Osteoblast (primary cell): ENCODE data around the gene INO80B. TPM values are rescaled to one million over a fixed set of nuclear protein-coding genes. Genes with fewer than 3 reads are reported as not detected.

Experiments used
- DNase-seq: peaks from one replicate; pipeline ENCODE4 v3.0.0; 2011; ENCODE audit warnings: low spot score, mixed read lengths; ENCODE audit not compliant: insufficient read length; ENCODE audit errors: missing footprints
- H2AFZ ChIP-seq: 2 replicates; pipeline ENCODE4 v1.6.0; 2011; ENCODE audit warnings: mild to moderate bottlenecking, low read length
- H3K27ac ChIP-seq: 2 replicates; pipeline ENCODE4 v1.5.1; 2011; ENCODE audit warnings: mild to moderate bottlenecking, low read depth, low read length, moderate library complexity
- H3K27me3 ChIP-seq: 2 replicates; pipeline ENCODE4 v1.6.0; 2012; ENCODE audit warnings: mild to moderate bottlenecking, control low read depth, inconsistent platforms, low read length, moderate library complexity; ENCODE audit not compliant: insufficient read depth
- H3K36me3 ChIP-seq: 2 replicates; pipeline ENCODE4 v1.5.1; 2011; ENCODE audit warnings: mild to moderate bottlenecking, low read length, control low read depth, moderate library complexity; ENCODE audit not compliant: insufficient read depth
- H3K4me1 ChIP-seq: 2 replicates; pipeline ENCODE4 v1.5.1; 2011; ENCODE audit warnings: mild to moderate bottlenecking, low read length, control low read depth, moderate library complexity; ENCODE audit not compliant: insufficient read depth
- H3K4me2 ChIP-seq: 2 replicates; pipeline ENCODE4 v1.6.0; 2011; ENCODE audit warnings: mild to moderate bottlenecking, low read length; ENCODE audit not compliant: insufficient read depth
- H3K4me3 ChIP-seq: fragments of 200-600 bp; sonication (generic); 3 replicates; pipeline ENCODE4 v1.5.1; 2012; ENCODE audit warnings: mild to moderate bottlenecking, low read length, inconsistent platforms; ENCODE audit not compliant: insufficient read depth
- H3K79me2 ChIP-seq: 2 replicates; pipeline ENCODE4 v1.6.0; 2012; ENCODE audit warnings: mild to moderate bottlenecking, low read length, control low read depth, inconsistent platforms; ENCODE audit not compliant: insufficient read depth
- H3K9me3 ChIP-seq: 2 replicates; pipeline ENCODE4 v1.5.1; 2011; ENCODE audit warnings: low read depth, low read length, control low read depth
- H4K20me1 ChIP-seq: 2 replicates; pipeline ENCODE4 v1.6.0; 2012; ENCODE audit warnings: mild to moderate bottlenecking, low read length, control low read depth; ENCODE audit not compliant: insufficient read depth
- CTCF ChIP-seq: IDR thresholded peaks from 2 replicates; pipeline ENCODE4 v1.5.1; 2011; ENCODE audit warnings: mild to moderate bottlenecking, low read depth, low read length, moderate library complexity; ENCODE audit errors: extremely low read depth
- total RNA-seq: library from RNA; depleted of rRNA; stranded (reverse); fragments of >200 nt; gene quantifications from 2 replicates; pipeline ENCODE4 v1.2.3, GENCODE V29; 2012

Gene INO80B
- total RNA-seq, 1 donor = 15.9 TPM

- no peak overlapping the region for H3K4me2 ChIP-seq
- no peak for DNase-seq
- no peak overlapping the region for H2AFZ ChIP-seq
- no peaks in the 10 kb centered on the region for H3K9me3 ChIP-seq
- H3K79me2 ChIP-seq = peaks cover 3% of the 10 kb centered on the region
- peaks cover 20% of the 10 kb centered on the region for H3K36me3 ChIP-seq
- peaks cover 14% of the 10 kb centered on the region for H3K4me1 ChIP-seq
- TF ChIP-seq CTCF = no peak
- no peak overlapping the region for H3K27ac ChIP-seq
- H3K4me3 ChIP-seq = no peak overlapping the region
- H4K20me1 ChIP-seq = no peaks in the 10 kb centered on the region
- no peaks in the 10 kb centered on the region for H3K27me3 ChIP-seq
Observed at GRCh38 chr2:74474481-74474880, 19.6 kb downstream of the INO80B start.

GRCh38 chr2:74474899-74475298, 20.0 kb downstream of the INO80B start:
- peaks cover 14% of the 10 kb centered on the region for H3K4me1 ChIP-seq
- no peaks in the 10 kb centered on the region for H3K9me3 ChIP-seq
- H2AFZ ChIP-seq = no peak overlapping the region
- H4K20me1 ChIP-seq = no peaks in the 10 kb centered on the region
- no peak overlapping the region for H3K4me2 ChIP-seq
- H3K36me3 ChIP-seq = peaks cover 24% of the 10 kb centered on the region
- H3K27me3 ChIP-seq = no peaks in the 10 kb centered on the region
- peaks cover 7% of the 10 kb centered on the region for H3K79me2 ChIP-seq
- TF ChIP-seq CTCF = peak; percentile 41
- DNase-seq = peak; percentile 65
- no peak overlapping the region for H3K27ac ChIP-seq
- no peak overlapping the region for H3K4me3 ChIP-seq

GRCh38 chr2:74481431-74481830, 26.5 kb downstream of the INO80B start:
- Histone ChIP-seq H3K79me2 (peaks cover 62% of the 10 kb centered on the region), H3K36me3 (peaks cover 33% of the 10 kb centered on the region), H3K4me1 (peaks cover 18% of the 10 kb centered on the region), H3K27me3 (no peaks in the 10 kb centered on the region), H3K9me3 (no peaks in the 10 kb centered on the region), H3K4me2 (peak overlapping the region; percentile 94), H3K4me3 (peak overlapping the region; percentile 95), H2AFZ (peak overlapping the region; percentile 99), H4K20me1 (no peaks in the 10 kb centered on the region), H3K27ac (peak overlapping the region; percentile 77)
- TF ChIP-seq CTCF = no peak
- peak; percentile 56 for DNase-seq

GRCh38 chr2:74481961-74482800, 27.3 kb downstream of the INO80B start:
- no peak for TF ChIP-seq CTCF
- peak overlapping the region; percentile 77 for H3K27ac ChIP-seq
- no peaks in the 10 kb centered on the region for H3K9me3 ChIP-seq
- H3K4me3 ChIP-seq = peak overlapping the region; percentile 95
- H3K27me3 ChIP-seq = no peaks in the 10 kb centered on the region
- H2AFZ ChIP-seq = peak overlapping the region; percentile 99
- no peaks in the 10 kb centered on the region for H4K20me1 ChIP-seq
- peaks cover 18% of the 10 kb centered on the region for H3K4me1 ChIP-seq
- H3K79me2 ChIP-seq = peaks cover 65% of the 10 kb centered on the region
- DNase-seq = peak; percentile 88
- H3K4me2 ChIP-seq = peak overlapping the region; percentile 94
- H3K36me3 ChIP-seq = peaks cover 33% of the 10 kb centered on the region
